GM23248 (cell line): ENCODE results near the gene KIAA1614. TPM values are rescaled to one million over a fixed set of nuclear protein-coding genes. Genes with fewer than 3 reads are reported as not detected.

Experiments used
- DNase-seq: peaks from one replicate; pipeline ENCODE4 v3.0.0-alpha.2; 2015
- H2AFZ ChIP-seq: fragments of 200-600 bp; sonication (generic); 2 replicates; pipeline ENCODE4 v1.6.1; 2016; ENCODE audit warnings: antibody characterized with exemption
- H3F3A ChIP-seq: fragments of 200-600 bp; sonication (generic); 2 replicates; pipeline ENCODE4 v1.6.1; 2016; ENCODE audit warnings: mild to moderate bottlenecking, antibody characterized with exemption, mixed run types; ENCODE audit not compliant: insufficient read depth
- H3K27ac ChIP-seq: fragments of 200-600 bp; sonication (generic); 2 replicates; pipeline ENCODE4 v1.5.1; 2016; ENCODE audit warnings: mild to moderate bottlenecking
- H3K27me3 ChIP-seq: fragments of 200-600 bp; sonication (generic); replicated peaks from 2 replicates; pipeline ENCODE4 v1.6.1; 2016; ENCODE audit warnings: mild to moderate bottlenecking; ENCODE audit not compliant: insufficient read depth
- H3K36me3 ChIP-seq: fragments of 200-600 bp; sonication (generic); 2 replicates; pipeline ENCODE4 v1.6.1; 2016; ENCODE audit warnings: low read depth, mild to moderate bottlenecking
- H3K4me1 ChIP-seq: fragments of 200-600 bp; sonication (generic); 2 replicates; pipeline ENCODE4 v1.6.1; 2016; ENCODE audit warnings: mild to moderate bottlenecking; ENCODE audit not compliant: insufficient read depth
- H3K4me2 ChIP-seq: fragments of 200-600 bp; sonication (generic); one replicate; pipeline ENCODE4 v1.6.1; 2016; ENCODE audit warnings: mild to moderate bottlenecking; ENCODE audit not compliant: unreplicated experiment
- H3K4me3 ChIP-seq: fragments of 200-600 bp; sonication (generic); 2 replicates; pipeline ENCODE4 v1.5.1; 2016; ENCODE audit warnings: mild to moderate bottlenecking
- H3K79me2 ChIP-seq: fragments of 200-600 bp; sonication (generic); 2 replicates; pipeline ENCODE4 v1.6.1; 2016; ENCODE audit warnings: mild to moderate bottlenecking; ENCODE audit not compliant: insufficient read depth
- H3K9ac ChIP-seq: fragments of 200-600 bp; sonication (generic); 2 replicates; pipeline ENCODE4 v1.6.1; 2016; ENCODE audit warnings: mild to moderate bottlenecking
- H3K9me2 ChIP-seq: fragments of 200-600 bp; sonication (generic); 2 replicates; pipeline ENCODE4 v1.6.1; 2016; ENCODE audit warnings: mixed run types, mild to moderate bottlenecking, moderate library complexity; ENCODE audit not compliant: insufficient read depth
- H3K9me3 ChIP-seq: fragments of 200-600 bp; sonication (generic); one replicate; pipeline ENCODE4 v1.6.1; 2017; ENCODE audit warnings: low read depth
- H4K20me1 ChIP-seq: fragments of 200-600 bp; sonication (generic); 2 replicates; pipeline ENCODE4 v1.6.0; 2016; ENCODE audit not compliant: insufficient read depth
- EZH2 ChIP-seq: fragments of 200-600 bp; sonication (generic); IDR thresholded peaks from 2 replicates; pipeline ENCODE4 v1.6.1; 2018; ENCODE audit warnings: antibody characterized with exemption, mild to moderate bottlenecking; ENCODE audit not compliant: insufficient read depth, poor library complexity, severe bottlenecking
- EZH2phosphoT487 ChIP-seq: fragments of 200-600 bp; sonication (generic); IDR thresholded peaks from 2 replicates; pipeline ENCODE4 v1.6.1; 2018; ENCODE audit warnings: antibody characterized with exemption, moderate library complexity, mild to moderate bottlenecking, low read depth; ENCODE audit not compliant: insufficient read depth
- WGBS, 2 experiments: methylation state at CpG; one replicate each; pipeline ENCODE4 v1.1.6; 2015 to 2017; ENCODE audit warnings: low lambda C conversion rate in 2 of 2, low coverage in 1 of 2; ENCODE audit errors: missing lambda C conversion rate in 2 of 2; 5-methylcytosine and 5-hydroxymethylcytosine counted together
- in situ Hi-C: fragments of 300-500 bp; cut with MboI; formaldehyde crosslinking; loops from 2 replicates; pipeline ENCODE4 v1.15.0; 2020
- polyA plus RNA-seq: library from polyadenylated mRNA; unstranded; fragments of >200 nt; fragmentation: Nextera tagmentation; extraction: Ambion mirVana; gene quantifications from 2 replicates; pipeline ENCODE4 v1.2.1, GENCODE V29; 2016
- total RNA-seq: library from RNA; depleted of rRNA; stranded (reverse); fragments of >200 nt; shearing (Covaris generic); gene quantifications from 2 replicates; pipeline ENCODE4 v1.2.3, GENCODE V29; 2014

KIAA1614 gene
- total and polyA plus RNA-seq, 2 experiments from 2014 or later = 2.7 to 11.7 TPM

DNA sequence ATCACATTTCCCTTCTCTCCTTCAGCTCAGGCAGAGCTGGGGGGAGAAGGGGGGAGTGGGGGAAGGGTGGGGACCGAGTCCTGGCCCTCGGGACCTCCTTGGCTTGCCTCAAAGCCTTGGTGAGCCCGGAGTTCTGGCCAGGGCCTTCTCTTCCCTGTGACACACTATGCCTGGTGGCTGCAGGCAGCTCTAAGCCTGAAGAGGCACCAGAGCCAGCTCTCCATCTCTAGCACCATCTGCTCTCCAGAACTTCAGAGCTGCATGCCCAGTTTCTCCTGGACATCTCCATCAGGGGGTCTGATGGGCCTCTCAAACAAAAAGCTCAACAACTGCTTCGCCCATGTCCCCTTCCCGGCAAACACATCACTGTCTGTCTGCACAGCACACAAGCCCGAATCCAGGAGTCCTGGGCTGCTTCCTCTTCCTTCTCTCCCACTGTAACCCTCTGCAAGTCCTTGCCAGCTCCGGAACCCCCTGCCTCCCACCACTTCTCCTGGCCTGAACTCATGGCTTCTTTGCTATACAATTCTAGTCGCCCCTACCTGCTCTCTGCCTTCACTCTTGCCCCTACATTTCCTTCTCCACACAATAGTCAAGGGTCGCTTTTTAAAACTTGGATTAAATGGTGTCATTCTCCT, 26.5 kb downstream of the KIAA1614 start:
- 53 to 74% methylated on average over 6 to 9 of the region's 9 CpGs for WGBS, 2 experiments
- H3K4me2 ChIP-seq = no peak overlapping the region
- H3K9me2 ChIP-seq = no peaks in the 10 kb centered on the region
- H3K4me3 ChIP-seq = no peak overlapping the region
- no peak overlapping the region for H2AFZ ChIP-seq
- no peak for TF ChIP-seq EZH2
- no peak for TF ChIP-seq EZH2phosphoT487
- no peaks in the 10 kb centered on the region for H4K20me1 ChIP-seq
- H3K36me3 ChIP-seq = no peaks in the 10 kb centered on the region
- no peak for DNase-seq
- in situ Hi-C loops = no loop called here
- H3K4me1 ChIP-seq = no peaks in the 10 kb centered on the region
- H3K9me3 ChIP-seq = no peaks in the 10 kb centered on the region
- no peak overlapping the region for H3K27ac ChIP-seq
- H3K9ac ChIP-seq = no peak overlapping the region
- H3K27me3 ChIP-seq = no peaks in the 10 kb centered on the region
- H3F3A ChIP-seq = no peaks in the 10 kb centered on the region
- H3K79me2 ChIP-seq = no peaks in the 10 kb centered on the region

GRCh38 chr1:180939711-180940103, 27.0 kb downstream of the KIAA1614 start:
- H3K36me3 ChIP-seq = no peaks in the 10 kb centered on the region
- H3K4me1 ChIP-seq = no peaks in the 10 kb centered on the region
- no peaks in the 10 kb centered on the region for H3K27me3 ChIP-seq
- H3K4me3 ChIP-seq = no peak overlapping the region
- no peak for DNase-seq
- H3K9me3 ChIP-seq = no peaks in the 10 kb centered on the region
- no peaks in the 10 kb centered on the region for H4K20me1 ChIP-seq
- no peak overlapping the region for H3K9ac ChIP-seq
- H3K27ac ChIP-seq = no peak overlapping the region
- 95 to 96% methylated on average over 3 of the region's 3 CpGs for WGBS, 2 experiments
- no peaks in the 10 kb centered on the region for H3F3A ChIP-seq
- TF ChIP-seq EZH2phosphoT487 = no peak
- TF ChIP-seq EZH2 = no peak
- no peak overlapping the region for H2AFZ ChIP-seq
- no peaks in the 10 kb centered on the region for H3K79me2 ChIP-seq
- in situ Hi-C loops = no loop called here
- H3K4me2 ChIP-seq = no peak overlapping the region
- H3K9me2 ChIP-seq = no peaks in the 10 kb centered on the region

DNA sequence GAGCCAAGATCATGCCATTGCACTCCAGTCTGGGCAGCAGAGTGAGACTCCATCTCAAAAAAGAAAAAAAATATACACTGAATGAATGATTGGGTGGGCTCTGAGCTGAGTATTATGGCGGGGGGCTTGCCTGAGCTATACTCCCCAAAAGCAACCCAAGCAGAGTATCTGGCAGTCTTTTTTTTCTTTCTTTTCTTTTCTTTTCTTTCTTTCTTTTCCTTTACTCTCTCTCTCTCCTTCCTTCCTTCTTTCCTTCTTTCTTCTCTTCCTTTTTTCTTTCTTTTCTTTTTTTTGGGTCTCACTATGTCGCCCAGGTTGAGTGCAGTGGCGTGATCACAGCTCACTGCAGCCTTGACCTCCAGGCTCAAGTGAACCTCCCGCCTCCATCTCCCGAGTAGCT, 27.7 kb downstream of the KIAA1614 start:
- no peaks in the 10 kb centered on the region for H3K4me1 ChIP-seq
- H3K4me2 ChIP-seq = no peak overlapping the region
- no peaks in the 10 kb centered on the region for H3K9me3 ChIP-seq
- H3K9ac ChIP-seq = no peak overlapping the region
- H3K36me3 ChIP-seq = no peaks in the 10 kb centered on the region
- in situ Hi-C loops = no loop called here
- no peaks in the 10 kb centered on the region for H3K9me2 ChIP-seq
- WGBS, 2 experiments = 80 to 90% methylated on average over 4 to 5 of the region's 5 CpGs
- no peaks in the 10 kb centered on the region for H3K79me2 ChIP-seq
- no peaks in the 10 kb centered on the region for H3K27me3 ChIP-seq
- H3K4me3 ChIP-seq = no peak overlapping the region
- TF ChIP-seq EZH2phosphoT487 (no peak), EZH2 (no peak)
- no peaks in the 10 kb centered on the region for H4K20me1 ChIP-seq
- H2AFZ ChIP-seq = no peak overlapping the region
- no peak overlapping the region for H3K27ac ChIP-seq
- no peaks in the 10 kb centered on the region for H3F3A ChIP-seq
- no peak for DNase-seq

- Histone ChIP-seq H4K20me1 (no peaks in the 10 kb centered on the region), H3K9ac (no peak overlapping the region), H3K79me2 (no peaks in the 10 kb centered on the region), H3K4me2 (no peak overlapping the region), H2AFZ (no peak overlapping the region), H3K36me3 (peaks cover 7% of the 10 kb centered on the region; the same call in 1 of the 2 replicates), H3K27me3 (no peaks in the 10 kb centered on the region), H3F3A (no peaks in the 10 kb centered on the region), H3K9me2 (no peaks in the 10 kb centered on the region), H3K9me3 (no peaks in the 10 kb centered on the region), H3K27ac (no peak overlapping the region), H3K4me3 (no peak overlapping the region), H3K4me1 (no peaks in the 10 kb centered on the region)
- in situ Hi-C loops = no loop called here
- WGBS, 2 experiments = 87 to 92% methylated on average over 18 to 20 of the region's 20 CpGs
- DNase-seq = no peak
- TF ChIP-seq EZH2 = no peak
- no peak for TF ChIP-seq EZH2phosphoT487
Observed at GRCh38 chr1:180941518-180942275, 29.0 kb downstream of the KIAA1614 start.
